ENCODE measurements around the gene EYA2.

Gene EYA2

GRCh38 chr20:46977204-46977603 is 82.6 kb downstream of the EYA2 start:
- TF ChIP-seq TAF1 (IDR thresholded peaks at IDR 0.05; ENCODE audit: borderline replicate concordance, low read depth, low read length) (no peak), POLR2AphosphoS5 (IDR thresholded peaks at IDR 0.05; ENCODE audit: low read depth, low read length) (no peak), POLR2A (IDR thresholded peaks at IDR 0.05; ENCODE audit: low read depth, low read length) (no peak)
- no peak for DNase-seq (ENCODE audit: insufficient read length)
- no peak for FAIRE-seq

DNA sequence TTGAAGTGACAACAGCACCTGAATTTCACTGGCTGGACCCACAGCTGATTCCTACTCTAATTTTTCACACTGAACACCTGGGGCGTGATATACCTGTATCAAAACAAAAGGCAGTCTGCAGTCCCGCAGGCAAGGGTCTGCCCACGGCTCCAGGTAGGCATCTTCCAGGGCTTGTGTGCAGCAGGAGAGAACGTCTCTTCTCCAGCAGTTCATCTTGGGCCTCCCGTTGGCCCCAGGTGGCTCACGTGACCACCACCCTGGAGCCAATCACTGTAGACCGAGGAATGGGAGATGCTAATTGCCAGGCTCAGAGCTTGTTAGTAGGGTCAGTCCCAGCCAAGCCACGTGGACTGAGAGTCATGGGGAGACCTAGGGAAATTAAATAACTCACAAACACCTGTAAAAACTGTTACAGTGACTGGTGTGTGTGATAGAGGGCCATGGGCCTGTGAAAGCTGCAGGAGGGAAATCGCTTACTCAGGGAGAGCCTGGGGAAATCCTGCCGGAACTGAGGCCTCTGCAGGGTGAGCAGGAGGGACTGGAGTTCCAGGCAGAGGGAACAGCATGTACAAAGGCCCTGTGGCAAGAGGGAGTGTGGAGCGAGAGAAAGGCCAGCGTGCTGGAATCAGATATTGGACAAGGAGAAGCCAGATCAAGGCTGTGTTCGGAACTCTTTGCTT is 83.4 kb downstream of the EYA2 start:
- TF ChIP-seq POLR2AphosphoS5 (IDR thresholded peaks at IDR 0.05; ENCODE audit: low read depth, low read length), result no peak
- TF ChIP-seq TAF1 (IDR thresholded peaks at IDR 0.05; ENCODE audit: borderline replicate concordance, low read depth, low read length), result no peak
- no peak for TF ChIP-seq POLR2A (IDR thresholded peaks at IDR 0.05; ENCODE audit: low read depth, low read length)
- FAIRE-seq, result no peak

DNA sequence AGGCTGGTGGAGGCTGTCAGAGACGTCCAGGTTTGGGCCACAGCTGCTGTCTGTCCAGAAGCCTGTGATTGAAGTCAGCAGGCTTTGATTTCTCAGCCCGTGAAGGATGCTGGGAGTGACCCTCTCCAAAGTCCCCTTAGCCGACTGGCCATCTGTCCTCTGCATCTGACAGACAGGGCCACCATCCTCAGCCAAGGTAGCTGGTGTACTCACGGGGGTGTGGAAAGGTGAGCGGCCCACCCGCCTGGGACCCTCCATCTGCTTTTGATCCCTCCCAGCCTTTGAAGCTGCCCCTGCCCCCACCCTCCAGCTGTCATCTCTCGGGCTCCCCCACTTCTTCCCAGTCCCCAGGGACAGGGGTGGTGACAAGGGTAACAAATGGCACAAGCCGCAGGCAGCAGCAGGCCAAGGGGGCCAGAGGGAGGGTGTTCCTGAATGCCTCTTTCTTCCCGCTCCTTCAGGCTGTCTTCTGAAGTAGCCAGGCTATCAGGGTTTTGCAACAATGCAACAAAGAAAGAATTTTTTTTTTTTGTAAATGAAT is 84.4 kb downstream of the EYA2 start:
- DNase-seq (ENCODE audit: insufficient read length) (no peak), FAIRE-seq (no peak)

More for the DNA sequence above, 83.4 kb downstream of the EYA2 start:
- DNase-seq (ENCODE audit: insufficient read length), result no peak

GRCh38 chr20:46979603-46980241 is 85.1 kb downstream of the EYA2 start:
- FAIRE-seq (peak; percentile 73), DNase-seq (ENCODE audit: insufficient read length) (no peak)
- no peak for TF ChIP-seq POLR2A (IDR thresholded peaks at IDR 0.05; ENCODE audit: low read depth, low read length)
- TF ChIP-seq TAF1 (IDR thresholded peaks at IDR 0.05; ENCODE audit: borderline replicate concordance, low read depth, low read length), result no peak
- no peak for TF ChIP-seq POLR2AphosphoS5 (IDR thresholded peaks at IDR 0.05; ENCODE audit: low read depth, low read length)

More for the DNA sequence above, 84.4 kb downstream of the EYA2 start:
- TF ChIP-seq TAF1 (IDR thresholded peaks at IDR 0.05; ENCODE audit: borderline replicate concordance, low read depth, low read length) (no peak), POLR2AphosphoS5 (IDR thresholded peaks at IDR 0.05; ENCODE audit: low read depth, low read length) (no peak), POLR2A (IDR thresholded peaks at IDR 0.05; ENCODE audit: low read depth, low read length) (no peak)

DNA sequence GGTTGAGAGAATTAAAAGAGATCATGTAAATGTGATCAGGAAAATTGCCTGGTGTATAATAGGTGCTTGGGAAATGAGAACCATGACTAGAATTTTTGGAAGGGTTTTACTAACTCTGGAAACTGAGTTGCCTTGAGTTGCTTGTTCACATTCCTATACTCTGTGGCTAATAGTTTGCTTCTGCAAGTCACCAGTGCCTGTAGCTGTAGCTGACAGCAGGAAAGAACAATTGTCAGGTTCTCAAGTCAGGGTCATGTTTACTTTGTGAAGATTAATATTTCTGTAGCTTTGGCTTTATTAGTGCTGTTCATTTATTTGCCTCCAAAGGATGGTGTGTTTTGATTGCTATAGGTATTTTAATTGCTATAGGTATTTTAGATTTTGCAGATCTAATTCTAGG is 86.5 kb downstream of the EYA2 start:
- DNase-seq (ENCODE audit: insufficient read length), result no peak
- FAIRE-seq, result peak; percentile 74
- TF ChIP-seq POLR2AphosphoS5 (IDR thresholded peaks at IDR 0.05; ENCODE audit: low read depth, low read length) (no peak), POLR2A (IDR thresholded peaks at IDR 0.05; ENCODE audit: low read depth, low read length) (no peak), TAF1 (IDR thresholded peaks at IDR 0.05; ENCODE audit: borderline replicate concordance, low read depth, low read length) (no peak)

GRCh38 chr20:46983466-46983865 is 88.8 kb downstream of the EYA2 start:
- no peak for FAIRE-seq
- TF ChIP-seq POLR2A (IDR thresholded peaks at IDR 0.05; ENCODE audit: low read depth, low read length) (no peak), POLR2AphosphoS5 (IDR thresholded peaks at IDR 0.05; ENCODE audit: low read depth, low read length) (no peak), TAF1 (IDR thresholded peaks at IDR 0.05; ENCODE audit: borderline replicate concordance, low read depth, low read length) (no peak)
- no peak for DNase-seq (ENCODE audit: insufficient read length)

GRCh38 chr20:46984405-46984804 is 89.8 kb downstream of the EYA2 start:
- TF ChIP-seq POLR2A (IDR thresholded peaks at IDR 0.05; ENCODE audit: low read depth, low read length) (no peak), TAF1 (IDR thresholded peaks at IDR 0.05; ENCODE audit: borderline replicate concordance, low read depth, low read length) (no peak), POLR2AphosphoS5 (IDR thresholded peaks at IDR 0.05; ENCODE audit: low read depth, low read length) (no peak)
- no peak for DNase-seq (ENCODE audit: insufficient read length)
- no peak for FAIRE-seq

- FAIRE-seq (no peak), DNase-seq (ENCODE audit: insufficient read length) (no peak)
- TF ChIP-seq POLR2AphosphoS5 (IDR thresholded peaks at IDR 0.05; ENCODE audit: low read depth, low read length), result no peak
- TF ChIP-seq TAF1 (IDR thresholded peaks at IDR 0.05; ENCODE audit: borderline replicate concordance, low read depth, low read length), result no peak
- no peak for TF ChIP-seq POLR2A (IDR thresholded peaks at IDR 0.05; ENCODE audit: low read depth, low read length)
These were observed 90.6 kb downstream of the EYA2 start for GRCh38 chr20:46985250-46985649.

GRCh38 chr20:46985671-46986070 is 91.0 kb downstream of the EYA2 start:
- TF ChIP-seq POLR2AphosphoS5 (IDR thresholded peaks at IDR 0.05; ENCODE audit: low read depth, low read length) (no peak), POLR2A (IDR thresholded peaks at IDR 0.05; ENCODE audit: low read depth, low read length) (no peak)
- DNase-seq (ENCODE audit: insufficient read length) (no peak), FAIRE-seq (no peak)

DNA sequence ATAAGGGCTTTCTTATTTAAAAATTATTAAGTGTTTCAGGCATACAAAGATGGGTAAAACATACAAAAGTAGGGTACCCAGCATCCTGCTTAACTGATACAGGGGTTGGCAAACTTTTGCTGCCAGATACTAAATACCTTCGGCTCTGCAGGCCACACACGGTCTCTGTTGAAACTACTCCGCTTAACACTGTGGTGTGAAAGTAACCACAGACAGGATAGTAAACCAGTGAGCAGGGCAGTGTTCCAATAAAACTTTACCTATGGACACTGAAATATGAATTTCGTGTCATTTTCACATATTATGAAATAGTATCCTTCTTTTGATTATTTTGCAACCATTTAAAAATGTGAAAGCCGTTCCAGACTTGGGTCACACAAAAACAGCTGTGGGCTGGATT is 92.4 kb downstream of the EYA2 start:
- no peak for FAIRE-seq
- no peak for DNase-seq (ENCODE audit: insufficient read length)
- no peak for TF ChIP-seq POLR2A (IDR thresholded peaks at IDR 0.05; ENCODE audit: low read depth, low read length)

DNA sequence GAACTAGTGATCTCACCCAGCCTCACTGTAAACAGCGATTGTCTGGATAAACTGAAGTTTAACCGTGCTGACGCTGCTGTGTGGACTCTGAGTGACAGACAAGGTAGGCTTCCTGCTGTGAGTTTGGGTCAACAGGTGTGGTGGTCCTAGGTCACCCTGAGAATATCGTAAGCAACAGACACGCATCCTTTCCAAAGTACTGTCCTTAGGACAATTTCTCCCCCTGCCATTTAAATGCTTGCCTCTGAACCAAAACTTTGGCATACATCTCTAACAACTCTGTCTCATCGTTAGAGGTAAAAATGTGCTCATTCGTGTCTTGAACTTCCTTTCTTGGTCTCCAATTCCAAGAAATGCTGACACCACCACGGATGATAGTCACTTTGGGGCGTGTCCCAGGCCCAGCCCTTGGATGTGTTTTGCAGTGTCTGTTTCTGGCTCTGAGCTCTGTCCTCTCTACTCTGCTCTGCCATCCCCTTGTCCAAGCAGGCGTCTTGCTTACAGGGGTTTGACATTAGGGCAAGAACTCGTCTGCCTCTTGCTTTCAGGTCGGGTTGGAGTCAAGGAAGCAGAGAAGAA is 95.5 kb downstream of the EYA2 start:
- no peak for DNase-seq (ENCODE audit: insufficient read length)
- TF ChIP-seq POLR2A (IDR thresholded peaks at IDR 0.05; ENCODE audit: low read depth, low read length) (no peak), TAF1 (IDR thresholded peaks at IDR 0.05; ENCODE audit: borderline replicate concordance, low read depth, low read length) (no peak), POLR2AphosphoS5 (IDR thresholded peaks at IDR 0.05; ENCODE audit: low read depth, low read length) (no peak)
- no peak for FAIRE-seq

DNA sequence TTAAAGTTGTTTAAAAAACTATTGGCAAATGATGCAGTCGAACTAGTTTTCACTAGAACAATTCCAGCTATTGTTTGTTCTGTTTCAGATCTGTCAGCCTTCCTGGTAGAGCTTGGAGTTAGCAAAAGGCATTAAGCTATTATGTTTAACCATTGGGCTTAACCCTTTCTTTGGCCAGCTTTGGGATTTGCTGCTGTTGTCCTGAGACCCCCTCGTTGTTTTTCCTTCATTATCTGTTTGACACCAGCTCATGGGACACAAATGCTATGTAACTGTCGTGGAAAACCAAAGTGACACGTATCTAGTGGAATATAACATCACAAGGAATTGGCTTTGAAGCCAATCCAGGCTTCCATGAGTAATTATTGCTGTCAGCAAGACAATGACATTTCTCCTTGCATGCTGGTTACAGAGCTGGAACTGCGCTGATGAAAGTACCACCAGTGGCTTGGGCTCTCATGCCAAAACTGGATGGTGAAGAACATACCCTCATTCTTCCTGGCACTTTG is 96.0 kb downstream of the EYA2 start:
- DNase-seq (ENCODE audit: insufficient read length) (no peak), FAIRE-seq (no peak)
- TF ChIP-seq TAF1 (IDR thresholded peaks at IDR 0.05; ENCODE audit: borderline replicate concordance, low read depth, low read length) (no peak), POLR2A (IDR thresholded peaks at IDR 0.05; ENCODE audit: low read depth, low read length) (no peak), POLR2AphosphoS5 (IDR thresholded peaks at IDR 0.05; ENCODE audit: low read depth, low read length) (no peak)
